OCI-LY3 (cell line): ENCODE measurements around the gene CAND1.

Experiments used
- H2AFZ ChIP-seq: fragments of 200-600, 300-600 bp; shearing (Covaris generic); 2 replicates; pipeline ENCODE4 v1.6.0; 2014; ENCODE audit warnings: antibody characterized with exemption, low read depth, low read length
- H3K27ac ChIP-seq: fragments of 200-600, 300-600 bp; sonication (generic); 2 replicates; pipeline ENCODE4 v1.5.1; 2014; ENCODE audit warnings: mild to moderate bottlenecking, low read length, moderate library complexity, mixed read lengths
- H3K27me3 ChIP-seq: fragments of 200-600, 300-600 bp; sonication (generic); 2 replicates; pipeline ENCODE4 v1.6.1; 2014; ENCODE audit warnings: low read depth, low read length, mixed read lengths
- H3K36me3 ChIP-seq: fragments of 200-600, 300-600 bp; sonication (generic); replicated peaks from 2 replicates; pipeline ENCODE3; 2014; ENCODE audit warnings: low read depth, low read length, mixed read lengths
- H3K4me1 ChIP-seq: fragments of 300-600, 200-600 bp; sonication (generic); 2 replicates; pipeline ENCODE4 v1.6.1; 2014; ENCODE audit warnings: low read length, mixed read lengths
- H3K4me2 ChIP-seq: fragments of 200-600, 300-600 bp; sonication (generic); 2 replicates; pipeline ENCODE4 v1.6.1; 2014; ENCODE audit warnings: low read length, mixed read lengths
- H3K4me3 ChIP-seq: fragments of 300-600, 200-600 bp; sonication (generic); 2 replicates; pipeline ENCODE4 v1.5.1; 2014; ENCODE audit warnings: antibody characterized with exemption, mild to moderate bottlenecking, low read length, moderate library complexity
- H3K79me2 ChIP-seq: fragments of 300-600, 200-600 bp; shearing (Covaris generic); 2 replicates; pipeline ENCODE4 v1.6.1; 2014; ENCODE audit warnings: mild to moderate bottlenecking, low read length, mixed read lengths
- H3K9ac ChIP-seq: fragments of 300-600, 200-600 bp; shearing (Covaris generic); 2 replicates; pipeline ENCODE4 v1.6.0; 2014; ENCODE audit warnings: mild to moderate bottlenecking, low read length, moderate library complexity
- H3K9me3 ChIP-seq: fragments of 200-600, 300-600 bp; shearing (Covaris generic); 2 replicates; pipeline ENCODE4 v1.6.1; 2014; ENCODE audit warnings: low read length, mixed read lengths; ENCODE audit not compliant: insufficient read depth
- H4K20me1 ChIP-seq: fragments of 200-600, 300-600 bp; sonication (generic); 2 replicates; pipeline ENCODE4 v1.6.1; 2016; ENCODE audit warnings: low read length, mixed read lengths; ENCODE audit not compliant: insufficient read depth
- CTCF ChIP-seq: fragments of 200-600, 300-600 bp; sonication (generic); IDR thresholded peaks from 2 replicates; pipeline ENCODE4 v1.5.1; 2014; ENCODE audit warnings: antibody characterized with exemption, low read length, low read depth
- EZH2phosphoT487 ChIP-seq: fragments of 200-600 bp; shearing (Covaris generic); IDR thresholded peaks from 2 replicates; pipeline ENCODE4 v1.6.1; 2018; ENCODE audit warnings: antibody characterized with exemption, mixed run types, low read depth

Gene CAND1

DNA sequence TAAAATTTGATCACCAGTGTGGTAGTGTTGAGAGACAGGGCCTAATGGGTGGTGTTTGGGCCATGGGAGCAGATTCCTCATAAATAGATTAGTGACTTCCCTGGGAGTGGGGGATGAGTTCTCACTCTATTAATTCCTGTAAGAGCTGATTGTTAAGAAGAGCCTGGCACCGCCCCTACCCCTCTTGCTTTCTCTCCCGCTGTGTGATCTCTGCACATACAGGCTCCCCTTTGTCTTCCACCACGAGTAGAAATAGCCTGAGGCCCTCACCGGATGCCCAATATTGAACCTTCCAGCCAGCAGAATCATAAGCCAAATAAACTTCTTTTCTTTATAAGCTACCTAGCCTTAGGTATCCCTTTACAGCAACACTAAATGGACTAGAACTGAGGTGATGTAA is 31.9 kb upstream of the CAND1 start:
- Histone ChIP-seq H4K20me1 (no peaks in the 10 kb centered on the region), H3K9me3 (no peaks in the 10 kb centered on the region), H3K4me2 (no peak overlapping the region), H3K9ac (no peak overlapping the region), H3K27ac (no peak overlapping the region), H3K4me1 (no peaks in the 10 kb centered on the region), H2AFZ (no peak overlapping the region), H3K36me3 (no peaks in the 10 kb centered on the region), H3K79me2 (no peaks in the 10 kb centered on the region), H3K4me3 (no peak overlapping the region), H3K27me3 (no peaks in the 10 kb centered on the region; the same call in 1 of the 2 replicates)
- TF ChIP-seq CTCF = no peak
- no peak for TF ChIP-seq EZH2phosphoT487

- H3K9ac ChIP-seq = no peak overlapping the region
- H3K36me3 ChIP-seq = no peaks in the 10 kb centered on the region
- H3K4me3 ChIP-seq = no peak overlapping the region
- H3K27me3 ChIP-seq = no peaks in the 10 kb centered on the region
- no peaks in the 10 kb centered on the region for H3K4me1 ChIP-seq
- H3K27ac ChIP-seq = no peak overlapping the region
- H4K20me1 ChIP-seq = no peaks in the 10 kb centered on the region
- H3K9me3 ChIP-seq = no peaks in the 10 kb centered on the region
- no peaks in the 10 kb centered on the region for H3K79me2 ChIP-seq
- no peak overlapping the region for H2AFZ ChIP-seq
- no peak for TF ChIP-seq EZH2phosphoT487
- TF ChIP-seq CTCF = no peak
- H3K4me2 ChIP-seq = no peak overlapping the region
These were observed 30.1 kb upstream of the CAND1 start for GRCh38 chr12:67239061-67239460.

DNA sequence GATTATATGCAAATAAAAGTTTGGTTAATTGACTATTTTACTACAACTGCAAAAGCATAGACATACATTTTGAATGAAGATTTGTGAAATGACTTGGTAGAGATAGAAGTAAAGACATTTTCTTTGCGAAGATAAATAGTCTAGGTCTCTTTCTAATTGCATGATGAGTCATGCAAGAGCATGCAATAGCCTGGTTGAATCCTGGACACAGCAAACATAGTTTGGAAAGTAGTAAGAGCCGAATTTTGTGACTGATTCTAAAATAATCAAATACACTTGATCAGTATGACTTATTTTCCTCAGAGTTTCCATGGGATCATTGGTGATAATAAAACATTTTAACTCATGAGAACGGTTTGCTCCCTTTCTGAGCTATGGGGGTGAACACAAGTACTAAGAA is 27.7 kb upstream of the CAND1 start:
- H4K20me1 ChIP-seq = no peaks in the 10 kb centered on the region
- no peak for TF ChIP-seq CTCF
- no peak for TF ChIP-seq EZH2phosphoT487
- H3K36me3 ChIP-seq = no peaks in the 10 kb centered on the region
- no peak overlapping the region for H3K9ac ChIP-seq
- H3K4me3 ChIP-seq = no peak overlapping the region
- H2AFZ ChIP-seq = no peak overlapping the region
- H3K4me2 ChIP-seq = no peak overlapping the region
- H3K9me3 ChIP-seq = no peaks in the 10 kb centered on the region
- H3K79me2 ChIP-seq = no peaks in the 10 kb centered on the region
- no peaks in the 10 kb centered on the region for H3K4me1 ChIP-seq
- H3K27ac ChIP-seq = no peak overlapping the region
- no peaks in the 10 kb centered on the region for H3K27me3 ChIP-seq

DNA sequence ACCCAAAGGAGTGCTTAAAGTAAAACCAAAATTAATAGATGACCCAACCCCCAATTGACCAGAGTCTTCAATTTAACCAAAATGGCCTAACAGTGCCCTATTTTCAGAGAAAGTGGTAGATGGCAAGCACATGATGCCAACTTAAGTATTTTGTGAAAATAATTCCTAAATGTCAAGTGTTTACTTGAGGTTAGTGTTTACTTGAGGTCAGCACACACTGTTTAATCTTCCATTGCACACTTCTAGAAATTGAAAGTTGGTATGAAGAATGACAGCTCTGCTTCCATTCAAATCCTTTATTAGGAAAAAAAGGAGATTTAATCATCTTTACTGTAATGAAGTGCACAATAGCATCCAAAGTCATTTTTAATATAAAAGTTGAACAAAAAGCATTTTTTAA is 25.9 kb upstream of the CAND1 start:
- H2AFZ ChIP-seq = no peak overlapping the region
- no peak overlapping the region for H3K4me3 ChIP-seq
- H3K4me1 ChIP-seq = no peaks in the 10 kb centered on the region
- no peak overlapping the region for H3K4me2 ChIP-seq
- no peaks in the 10 kb centered on the region for H4K20me1 ChIP-seq
- H3K9me3 ChIP-seq = no peaks in the 10 kb centered on the region
- no peaks in the 10 kb centered on the region for H3K36me3 ChIP-seq
- TF ChIP-seq CTCF (no peak), EZH2phosphoT487 (no peak)
- H3K9ac ChIP-seq = no peak overlapping the region
- H3K27me3 ChIP-seq = no peaks in the 10 kb centered on the region
- no peak overlapping the region for H3K27ac ChIP-seq
- H3K79me2 ChIP-seq = no peaks in the 10 kb centered on the region
